HepG2 (cell line): ENCODE data around the gene SIRT5. TPM values are rescaled to one million over a fixed set of nuclear protein-coding genes. Genes with fewer than 3 reads are reported as not detected.

Experiments used
- ATAC-seq: fragments of 200-7000 bp; cut with Tn5 transposase; 3 replicates; pipeline ENCODE4 v1.9.1; 2020; ENCODE audit warnings: mild to moderate bottlenecking, moderate library complexity
- BruUV-seq: library from RNA; stranded (reverse); fragments of 400-500 nt; replicated peaks from 2 replicates; lab custom pipeline; 2021; lab: Mats Ljungman, UMichigan
- CTCF ChIA-PET: fragments of 300-600 bp; formaldehyde crosslinking; extraction: SDS; loops from one replicate; lab custom pipeline; 2021; ENCODE audit warnings: low total read pairs, inconsistent platforms, low intra/inter-chr PET ratio; lab: Yijun Ruan, JAX
- POLR2A ChIA-PET: fragments of 350-600 bp; sonication (Branson Sonifier 250); formaldehyde crosslinking; loops from one replicate; lab custom pipeline; 2020; ENCODE audit warnings: antibody characterized with exemption, inconsistent platforms; lab: Yijun Ruan, JAX
- DNase-seq: peaks from one replicate; pipeline ENCODE4 v3.0.0-alpha.2; 2015; ENCODE audit warnings: low spot score
- FAIRE-seq: peaks from 3 replicates; lab custom pipeline; 2011; peaks lifted over from hg19 to GRCh38; lab: Jason Lieb, UNC
- H2AFZ ChIP-seq: one replicate; pipeline ENCODE4 v1.6.1; 2011; ENCODE audit warnings: low read length, inconsistent platforms
- H3K27ac ChIP-seq: fragments of 300-600 bp; 3 replicates; pipeline ENCODE4 v1.8.0; 2011; ENCODE audit warnings: mixed run types, mild to moderate bottlenecking, mixed read lengths, low read length, inconsistent platforms; ENCODE audit not compliant: insufficient read depth; ENCODE audit errors: extremely low read length
- H3K27me3 ChIP-seq, 2 experiments: fragments of 200-600 bp in 1 of 2; 2 replicates in 1 of 2; 3 replicates in 1 of 2; pipeline versions ENCODE4 v1.6.0 to v1.8.0; 2011; ENCODE audit warnings: low read length in 2 of 2, mild to moderate bottlenecking in 2 of 2, moderate library complexity in 2 of 2, inconsistent platforms in 1 of 2; ENCODE audit not compliant: insufficient read depth in 2 of 2, control insufficient read depth in 1 of 2
- H3K36me3 ChIP-seq, 2 experiments: fragments of 200-600 bp in 1 of 2; replicated peaks in 1 of 2; 2 replicates in 1 of 2; 3 replicates in 1 of 2; pipeline versions ENCODE4 v1.5.1 to v1.8.0; 2011; ENCODE audit warnings: low read length in 2 of 2, inconsistent platforms in 1 of 2; ENCODE audit not compliant: insufficient read depth in 2 of 2, control insufficient read depth in 1 of 2
- H3K4me1 ChIP-seq: 2 replicates; pipeline ENCODE4 v1.5.1; 2012; ENCODE audit warnings: low read length, inconsistent platforms; ENCODE audit not compliant: insufficient read depth
- H3K4me2 ChIP-seq: 2 replicates; pipeline ENCODE4 v1.6.0; 2011; ENCODE audit warnings: low read depth, low read length, inconsistent platforms
- H3K4me3 ChIP-seq, 3 experiments: fragments of 200-600 bp in 1 of 3; sonication (generic), shearing (Covaris generic) in 1 of 3; replicated peaks in 1 of 3; 2 replicates each; pipeline ENCODE4 v1.5.1; 2011 to 2016; ENCODE audit warnings: low read length in 3 of 3, inconsistent platforms in 2 of 3, low read depth in 2 of 3, mild to moderate bottlenecking in 2 of 3, control low read depth in 1 of 3, mixed read lengths in 1 of 3; ENCODE audit not compliant: insufficient read depth in 1 of 3
- H3K79me2 ChIP-seq: one replicate; pipeline ENCODE4 v1.6.1; 2011; ENCODE audit warnings: low read length, inconsistent platforms; ENCODE audit not compliant: insufficient read depth
- H3K9ac ChIP-seq: 2 replicates; pipeline ENCODE4 v1.6.0; 2011; ENCODE audit warnings: mild to moderate bottlenecking, low read depth, low read length, inconsistent platforms; ENCODE audit not compliant: insufficient read depth
- H3K9me3 ChIP-seq: 2 replicates; pipeline ENCODE4 v1.5.1; 2012; ENCODE audit warnings: mild to moderate bottlenecking, low read length
- H4K20me1 ChIP-seq: 2 replicates; pipeline ENCODE4 v1.6.0; 2011; ENCODE audit warnings: inconsistent platforms, mild to moderate bottlenecking, low read length, moderate library complexity; ENCODE audit not compliant: insufficient read depth
- GLMP ChIP-seq: sonication (generic); formaldehyde crosslinking; IDR thresholded peaks from 2 replicates; pipeline ENCODE4 v1.9.0; 2021; ENCODE audit warnings: missing genetic modification reagents, mild to moderate bottlenecking, borderline replicate concordance
- HMG20A ChIP-seq: IDR thresholded peaks from 2 replicates; pipeline ENCODE4 v1.6.1; 2016; ENCODE audit warnings: borderline replicate concordance
- KAT7 ChIP-seq: IDR thresholded peaks from 2 replicates; pipeline ENCODE4 v1.6.1; 2018; ENCODE audit warnings: borderline replicate concordance, missing compliant biosample characterization
- KDM2A ChIP-seq: sonication (generic); formaldehyde crosslinking; IDR thresholded peaks from 2 replicates; pipeline ENCODE4 v1.4.0; 2020; ENCODE audit warnings: low read depth, missing genetic modification reagents, borderline replicate concordance
- MAF1 ChIP-seq: sonication (generic); formaldehyde crosslinking; IDR thresholded peaks from 2 replicates; pipeline ENCODE4 v1.5.0; 2020; ENCODE audit warnings: missing genetic modification reagents, borderline replicate concordance
- RORA ChIP-seq: sonication (generic); formaldehyde crosslinking; IDR thresholded peaks from 2 replicates; pipeline ENCODE4 v1.5.0; 2020; ENCODE audit warnings: mild to moderate bottlenecking, missing genetic modification reagents, moderate library complexity
- SIX1 ChIP-seq: sonication (generic); formaldehyde crosslinking; IDR thresholded peaks from 2 replicates; pipeline ENCODE4 v1.4.0; 2020; ENCODE audit warnings: missing genetic modification reagents, borderline replicate concordance
- SNRNP70 ChIP-seq: fragments of 200-400 bp; formaldehyde crosslinking; IDR thresholded peaks from 2 replicates; pipeline ENCODE4 v1.6.1; 2017; ENCODE audit warnings: mild to moderate bottlenecking, low read depth, low read length, moderate library complexity
- ZBTB33 ChIP-seq: sonication (generic); formaldehyde crosslinking; IDR thresholded peaks from 2 replicates; pipeline ENCODE4 v1.4.0; 2020; ENCODE audit warnings: missing genetic modification reagents
- ZNF460 ChIP-seq: sonication (generic); formaldehyde crosslinking; IDR thresholded peaks from 2 replicates; pipeline ENCODE4 v1.5.1; 2020; ENCODE audit warnings: missing genetic modification reagents, mild to moderate bottlenecking, borderline replicate concordance
- ZNF484 ChIP-seq: sonication (generic); formaldehyde crosslinking; IDR thresholded peaks from 2 replicates; pipeline ENCODE4 v1.5.1; 2020; ENCODE audit warnings: mild to moderate bottlenecking, low read depth, missing genetic modification reagents, borderline replicate concordance
- ZNF773 ChIP-seq: sonication (generic); formaldehyde crosslinking; IDR thresholded peaks from 2 replicates; pipeline ENCODE4 v1.4.0; 2020; ENCODE audit warnings: missing genetic modification reagents, borderline replicate concordance
- ZNF816 ChIP-seq: sonication (generic); formaldehyde crosslinking; IDR thresholded peaks from 2 replicates; pipeline ENCODE4 v1.8.0; 2022; ENCODE audit warnings: missing genetic modification reagents, mild to moderate bottlenecking, borderline replicate concordance
- ZUFSP ChIP-seq: sonication (generic); formaldehyde crosslinking; IDR thresholded peaks from 2 replicates; pipeline ENCODE4 v1.9.0; 2021; ENCODE audit warnings: missing genetic modification reagents, mild to moderate bottlenecking, borderline replicate concordance
- WGBS: methylation state at CpG from one replicate; pipeline ENCODE4 v1.1.6; 2017; ENCODE audit warnings: low lambda C conversion rate; 5-methylcytosine and 5-hydroxymethylcytosine counted together
- in situ Hi-C: cut with HindIII; loops from 2 replicates; pipeline ENCODE4 v1.10.0; 2017; ENCODE audit warnings: low pct_unique_long_range_greater_than_20kb; ENCODE audit not compliant: extremely low pct_ligation_motif_present
- intact Hi-C: fragments of 100-400 bp; cut with micrococcal nuclease; formaldehyde crosslinking; loops from one replicate; pipeline ENCODE4 v1.10.0; 2022; ENCODE audit not compliant: unreplicated experiment
- polyA plus RNA-seq, 8 experiments: library from polyadenylated mRNA; depleted of rRNA in 3 of 8; stranded (reverse) in 7 of 8; unstranded in 1 of 8; fragments of >200 nt; fragmentation: Illumina TruSeq in 4 of 8; extraction: Trizol in 4 of 8; gene quantifications; 2 replicates each; pipeline versions ENCODE4 v1.2.1 to v1.2.3, GENCODE V29; 2011 to 2016; ENCODE audit warnings: low read depth in 4 of 8, missing spikeins in 1 of 8, mixed read lengths in 1 of 8; ENCODE audit not compliant: insufficient read depth in 1 of 8
- total RNA-seq, 5 experiments: library from RNA; depleted of rRNA; stranded (reverse); fragments of >200 nt; fragmentation: Illumina TruSeq; extraction: Trizol; gene quantifications; 2 replicates each; pipeline ENCODE4 v1.2.3, GENCODE V29; 2016; ENCODE audit warnings: low read depth in 1 of 5

SIRT5 gene
- total and polyA plus RNA-seq, 2 of the 13 experiments (the other 11 are each of a cell fraction or from before 2014, with no cell fraction given): 14.1 to 16.6 TPM

GRCh38 chr6:13554929-13555333 is 19.5 kb upstream of the SIRT5 start:
- no TSS peak for BruUV-seq
- H3K4me1 ChIP-seq: peaks cover 25% of the 10 kb centered on the region
- no peaks in the 10 kb centered on the region for H3K79me2 ChIP-seq
- H4K20me1 ChIP-seq: no peaks in the 10 kb centered on the region
- H3K4me2 ChIP-seq: no peak overlapping the region
- H3K4me3 ChIP-seq: no peak overlapping the region
- ChIA-PET CTCF (no interaction called here), POLR2A (interaction anchor here (2.0 kb wide), 1 partner anchor 19 kb away, joined by 6 read pairs; the partner anchor contains the start of gene SIRT5)
- H2AFZ ChIP-seq: no peak overlapping the region
- H3K36me3 ChIP-seq: no peaks in the 10 kb centered on the region
- H3K27ac ChIP-seq: no peak overlapping the region
- TF ChIP-seq ZBTB33 (peak; percentile 69), HMG20A (no peak)
- intact Hi-C loops: no loop called here
- H3K9ac ChIP-seq: no peak overlapping the region
- 0 out of 5 replicates have a peak, but pooled peaks cover 0 to 1% of the 10 kb centered on the region in 2 experiments for H3K27me3 ChIP-seq
- in situ Hi-C loops: no loop called here
- no peaks in the 10 kb centered on the region for H3K9me3 ChIP-seq
- DNase-seq (no peak), ATAC-seq (peak; percentile 38), FAIRE-seq (no peak)
- 51% methylated on average over 8 of the region's 8 CpGs for WGBS

GRCh38 chr6:13557841-13558240 is 16.6 kb upstream of the SIRT5 start:
- Histone ChIP-seq H3K4me3 (no peak overlapping the region), H3K4me1 (peaks cover 53% of the 10 kb centered on the region), H3K4me2 (no peak overlapping the region), H3K9ac (no peak overlapping the region), H4K20me1 (no peaks in the 10 kb centered on the region), H2AFZ (no peak overlapping the region), H3K36me3 (no peaks in the 10 kb centered on the region), H3K27ac (no peak overlapping the region), H3K9me3 (no peaks in the 10 kb centered on the region), H3K27me3 (0 out of 5 replicates have a peak, but pooled peaks cover 0 to 1% of the 10 kb centered on the region in 2 experiments), H3K79me2 (no peaks in the 10 kb centered on the region)
- CTCF ChIA-PET: no interaction called here
- no TSS peak for BruUV-seq
- intact Hi-C loops: no loop called here
- ATAC-seq: no peak
- POLR2A ChIA-PET: interaction anchor here (2.6 kb wide), 1 partner anchor 17 kb away, joined by 8 read pairs; the partner anchor contains the start of gene SIRT5
- no peak for DNase-seq
- in situ Hi-C loops: no loop called here
- FAIRE-seq: no peak
- TF ChIP-seq MAF1 (no peak), ZNF773 (CRISPR knock-in tag) (no peak), ZUFSP (CRISPR knock-in tag) (no peak), SNRNP70 (no peak), ZNF484 (no peak), ZNF460 (CRISPR knock-in tag) (no peak), SIX1 (CRISPR knock-in tag) (no peak), RORA (CRISPR knock-in tag) (no peak), KDM2A (CRISPR knock-in tag) (no peak), GLMP (no peak), KAT7 (CRISPR knock-in tag) (no peak), ZNF816 (no peak)
